Measurements from ENCODE around the gene TSHZ3. TPM values are rescaled to one million over a fixed set of nuclear protein-coding genes. Genes with fewer than 3 reads are reported as not detected.

The TSHZ3 gene
- total RNA-seq, 1 donor from 2014 or later, result 3.0 TPM

GRCh38 chr19:31276831-31277230, 72.4 kb downstream of the TSHZ3 start:
- no peaks in the 10 kb centered on the region for H3K9me3 Mint-ChIP-seq
- no peak overlapping the region for H3K27ac Mint-ChIP-seq (ENCODE audit: unreplicated experiment)
- H3K4me3 Mint-ChIP-seq, result no peak overlapping the region
- H3K36me3 Mint-ChIP-seq (ENCODE audit: low read depth), result no peaks in the 10 kb centered on the region
- no peaks in the 10 kb centered on the region for H3K27me3 Mint-ChIP-seq (ENCODE audit: low read depth)
- H3K4me1 Mint-ChIP-seq, result peaks cover 17% of the 10 kb centered on the region
- TF ChIP-seq CTCF (conservative IDR thresholded peaks at IDR 0.05), result no peak
- no peak for DNase-seq (ENCODE audit: low read depth, low spot score)

- Mint-ChIP-seq H3K36me3 (ENCODE audit: low read depth) (no peaks in the 10 kb centered on the region), H3K27me3 (ENCODE audit: low read depth) (no peaks in the 10 kb centered on the region), H3K9me3 (no peaks in the 10 kb centered on the region), H3K27ac (ENCODE audit: unreplicated experiment) (no peak overlapping the region), H3K4me3 (no peak overlapping the region), H3K4me1 (peaks cover 23% of the 10 kb centered on the region)
- TF ChIP-seq CTCF (conservative IDR thresholded peaks at IDR 0.05), result no peak
- DNase-seq (ENCODE audit: low read depth, low spot score), result no peak
Observed at GRCh38 chr19:31275068-31275334, 74.2 kb downstream of the TSHZ3 start.

GRCh38 chr19:31274251-31275067, 74.8 kb downstream of the TSHZ3 start:
- DNase-seq (ENCODE audit: low read depth, low spot score), result no peak
- peaks cover 23% of the 10 kb centered on the region for H3K4me1 Mint-ChIP-seq
- H3K36me3 Mint-ChIP-seq (ENCODE audit: low read depth), result no peaks in the 10 kb centered on the region
- H3K9me3 Mint-ChIP-seq, result no peaks in the 10 kb centered on the region
- TF ChIP-seq CTCF (conservative IDR thresholded peaks at IDR 0.05), result no peak
- H3K27ac Mint-ChIP-seq (ENCODE audit: unreplicated experiment), result no peak overlapping the region
- no peak overlapping the region for H3K4me3 Mint-ChIP-seq
- no peaks in the 10 kb centered on the region for H3K27me3 Mint-ChIP-seq (ENCODE audit: low read depth)

- Mint-ChIP-seq H3K4me1 (peaks cover 23% of the 10 kb centered on the region), H3K27me3 (ENCODE audit: low read depth) (no peaks in the 10 kb centered on the region), H3K4me3 (no peak overlapping the region), H3K27ac (ENCODE audit: unreplicated experiment) (no peak overlapping the region), H3K36me3 (ENCODE audit: low read depth) (no peaks in the 10 kb centered on the region), H3K9me3 (no peaks in the 10 kb centered on the region)
- DNase-seq (ENCODE audit: low read depth, low spot score), result no peak
- TF ChIP-seq CTCF (conservative IDR thresholded peaks at IDR 0.05), result no peak
Observed at GRCh38 chr19:31272583-31273106, 76.6 kb downstream of the TSHZ3 start.

- Mint-ChIP-seq H3K27ac (ENCODE audit: unreplicated experiment) (no peak overlapping the region), H3K9me3 (no peaks in the 10 kb centered on the region), H3K36me3 (ENCODE audit: low read depth) (no peaks in the 10 kb centered on the region), H3K4me3 (no peak overlapping the region), H3K27me3 (ENCODE audit: low read depth) (no peaks in the 10 kb centered on the region), H3K4me1 (peaks cover 22% of the 10 kb centered on the region)
- no peak for DNase-seq (ENCODE audit: low read depth, low spot score)
- TF ChIP-seq CTCF (conservative IDR thresholded peaks at IDR 0.05), result no peak
Observed at GRCh38 chr19:31271306-31271911, 77.8 kb downstream of the TSHZ3 start.
